ENCODE data around the gene MRPS5. TPM values are rescaled to one million over a fixed set of nuclear protein-coding genes. Genes with fewer than 3 reads are reported as not detected.

The MRPS5 gene
- total RNA-seq, 2 experiments from 2014 or later: 89.6 to 90.2 TPM

- H3K4me2 ChIP-seq (ENCODE audit: low read length): no peak overlapping the region
- TF ChIP-seq CTCF (conservative IDR thresholded peaks at IDR 0.05; ENCODE audit: low read length) (no peak), EZH2phosphoT487 (IDR thresholded peaks at IDR 0.05; ENCODE audit: borderline replicate concordance, low read depth, low read length) (no peak)
- H3K9me3 ChIP-seq (ENCODE audit: low read length): no peaks in the 10 kb centered on the region
- POLR2A ChIA-PET: no interaction called here
- no peaks in the 10 kb centered on the region for H3K9me2 ChIP-seq (ENCODE audit: insufficient read depth, low read length)
- intact Hi-C loops (cut with micrococcal nuclease; ENCODE audit: unreplicated experiment): no loop called here
- CTCF ChIA-PET (ENCODE audit: unreplicated experiment): no interaction called here
- no peaks in the 10 kb centered on the region for H3K79me2 ChIP-seq (ENCODE audit: insufficient read depth, low read depth, low read length)
- DNase-seq (ENCODE audit: low spot score): no peak
- no peak overlapping the region for H3K4me3 ChIP-seq (ENCODE audit: low read depth, low read length, poor library complexity, severe bottlenecking)
- no TSS peak for BruUV-seq (replicated peaks)
- no peaks in the 10 kb centered on the region for H3K36me3 ChIP-seq (ENCODE audit: insufficient read depth, low read length)
- H2AFZ ChIP-seq (ENCODE audit: low read length): no peak overlapping the region
- no peaks in the 10 kb centered on the region for H4K20me1 ChIP-seq (ENCODE audit: insufficient read depth, low read length)
- H3K27ac ChIP-seq (ENCODE audit: low read depth, low read length, poor library complexity, severe bottlenecking): no peak overlapping the region
- H3K4me1 ChIP-seq (ENCODE audit: insufficient read depth, low read length, poor library complexity, severe bottlenecking): no peaks in the 10 kb centered on the region
These were observed 84.2 kb downstream of the MRPS5 start for GRCh38 chr2:95037384-95037839.

DNA sequence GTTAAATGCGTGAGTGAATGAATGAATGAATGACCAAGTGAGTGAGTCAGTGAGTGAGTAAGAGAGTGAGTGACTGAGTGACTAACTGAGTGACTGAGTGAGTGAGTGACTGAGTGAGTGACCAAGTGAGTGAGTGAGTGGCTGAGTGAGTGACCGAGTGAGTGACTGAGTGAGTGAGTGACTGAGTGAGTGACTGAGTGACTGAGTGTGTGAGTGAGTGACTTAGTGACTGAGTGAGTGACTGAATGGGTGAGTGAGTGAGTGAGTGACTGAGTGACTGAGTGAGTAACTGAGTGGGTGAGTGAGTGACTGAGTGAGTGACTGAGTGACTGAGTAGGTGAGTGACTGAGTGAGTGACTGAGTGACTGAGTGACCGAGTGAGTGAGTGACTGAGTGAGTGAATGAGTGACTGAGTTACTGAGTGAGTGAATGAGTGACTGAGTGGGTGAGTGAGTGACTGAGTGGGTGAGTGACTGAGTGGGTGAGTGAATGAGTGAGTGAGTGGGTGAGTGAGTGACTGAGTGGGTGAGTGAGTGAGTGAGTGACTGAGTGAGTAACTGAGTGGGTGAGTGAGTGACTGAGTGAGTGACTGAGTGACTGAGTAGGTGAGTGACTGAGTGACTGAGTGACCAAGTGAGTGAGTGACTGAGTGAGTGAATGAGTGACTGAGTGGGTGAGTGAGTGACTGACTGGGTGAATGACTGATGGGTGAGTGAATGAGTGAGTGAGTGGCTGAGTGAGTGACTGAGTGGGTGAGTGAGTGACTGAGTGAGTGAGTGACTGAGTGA is 84.8 kb downstream of the MRPS5 start:
- Histone ChIP-seq H3K4me1 (ENCODE audit: insufficient read depth, low read length, poor library complexity, severe bottlenecking) (no peaks in the 10 kb centered on the region), H3K4me2 (ENCODE audit: low read length) (no peak overlapping the region), H3K79me2 (ENCODE audit: insufficient read depth, low read depth, low read length) (no peaks in the 10 kb centered on the region), H4K20me1 (ENCODE audit: insufficient read depth, low read length) (no peaks in the 10 kb centered on the region), H3K36me3 (ENCODE audit: insufficient read depth, low read length) (no peaks in the 10 kb centered on the region), H3K27ac (ENCODE audit: low read depth, low read length, poor library complexity, severe bottlenecking) (no peak overlapping the region), H3K9me2 (ENCODE audit: insufficient read depth, low read length) (no peaks in the 10 kb centered on the region), H3K4me3 (ENCODE audit: low read depth, low read length, poor library complexity, severe bottlenecking) (no peak overlapping the region), H2AFZ (ENCODE audit: low read length) (no peak overlapping the region), H3K9me3 (ENCODE audit: low read length) (no peaks in the 10 kb centered on the region)
- ChIA-PET CTCF (ENCODE audit: unreplicated experiment) (no interaction called here), POLR2A (no interaction called here)
- DNase-seq (ENCODE audit: low spot score): no peak
- no TSS peak for BruUV-seq (replicated peaks)
- intact Hi-C loops (cut with micrococcal nuclease; ENCODE audit: unreplicated experiment): no loop called here
- TF ChIP-seq EZH2phosphoT487 (IDR thresholded peaks at IDR 0.05; ENCODE audit: borderline replicate concordance, low read depth, low read length) (no peak), CTCF (conservative IDR thresholded peaks at IDR 0.05; ENCODE audit: low read length) (no peak)

Other genes with a start within 250 kb of the MRPS5 start
- not detected in 2 replicates for gene MAL, start 96.1 kb downstream of the MRPS5 start, total RNA-seq (2014; rRNA removed; shearing (Covaris generic))
- gene MAL, start 96.1 kb downstream of the MRPS5 start, total RNA-seq (2022): not detected in 2 replicates
- gene ZNF514, start 38.0 kb upstream of the MRPS5 start, total RNA-seq (2014; rRNA removed; shearing (Covaris generic)): 6.2 and 9.7 TPM in 2 replicates
- gene ZNF514, start 38.0 kb upstream of the MRPS5 start, total RNA-seq (2022): 12.8 and 15.3 TPM in 2 replicates
- 1.6 and 4.6 TPM in 2 replicates for gene ZNF2, start 44.0 kb upstream of the MRPS5 start, total RNA-seq (2014; rRNA removed; shearing (Covaris generic))
- 3.4 and 3.7 TPM in 2 replicates for gene ZNF2, start 44.0 kb upstream of the MRPS5 start, total RNA-seq (2022)
- 3.1 and 4.7 TPM in 2 replicates for gene ZNF892, start 85.7 kb upstream of the MRPS5 start, total RNA-seq (2014; rRNA removed; shearing (Covaris generic))
- 2.9 and 4.6 TPM in 2 replicates for gene ZNF892, start 85.7 kb upstream of the MRPS5 start, total RNA-seq (2022)
- gene PROM2, start 152.6 kb upstream of the MRPS5 start, total RNA-seq (2014; rRNA removed; shearing (Covaris generic)): 0.36 and 0.47 TPM in 2 replicates
- 1.2 TPM in 1 of 2 replicates, not detected in the other for gene PROM2, start 152.6 kb upstream of the MRPS5 start, total RNA-seq (2022)
- gene KCNIP3, start 175.5 kb upstream of the MRPS5 start, total RNA-seq (2014; rRNA removed; shearing (Covaris generic)): not detected in 2 replicates
- not detected in 2 replicates for gene KCNIP3, start 175.5 kb upstream of the MRPS5 start, total RNA-seq (2022)

All from OCI-LY7 (cell line).